Activated T-cell treated with anti-CD3 and anti-CD28 coated beads, Interleukin-2, amount 50 U/mL, for 72 hours (primary cell): ENCODE measurements around the gene SLC25A29. TPM values are rescaled to one million over a fixed set of nuclear protein-coding genes. Genes with fewer than 3 reads are reported as not detected.
"Not testable (repeated sequence)": the region's sequence is repeated elsewhere in the genome, so short reads cannot be mapped to it uniquely, and the experiment has no call there.

Source experiments
- ATAC-seq, 2 donors: fragments of 150-1000 bp; cut with Tn5 transposase; replicated peaks in 1 of 2; 2 replicates each; pipeline ENCODE4 v1.10.0; 2021; ENCODE audit warnings: moderate library complexity in 2 of 2, mild to moderate bottlenecking in 1 of 2
- DNase-seq, 2 donors: peaks; one replicate each; pipeline ENCODE4 v3.0.0; 2021 to 2022; ENCODE audit warnings: mixed read lengths in 1 of 2
- H3K27ac Mint-ChIP-seq: one replicate; pipeline ENCODE4 v1.8.0; 2022; ENCODE audit warnings: mild to moderate bottlenecking, moderate library complexity, mixed read lengths
- H3K27me3 Mint-ChIP-seq: one replicate; pipeline ENCODE4 v1.8.0; 2022; ENCODE audit warnings: low read depth, mixed read lengths
- H3K36me3 Mint-ChIP-seq, 2 donors: one replicate each; pipeline ENCODE4 v1.8.0; 2022; ENCODE audit warnings: mixed read lengths in 2 of 2, mild to moderate bottlenecking in 1 of 2; ENCODE audit not compliant: insufficient read depth in 2 of 2
- H3K4me1 Mint-ChIP-seq: one replicate; pipeline ENCODE4 v1.8.0; 2022; ENCODE audit warnings: low read depth, mixed read lengths
- H3K4me3 Mint-ChIP-seq, 2 donors: one replicate each; pipeline ENCODE4 v1.8.0; 2022; ENCODE audit warnings: mild to moderate bottlenecking in 2 of 2, mixed read lengths in 2 of 2, moderate library complexity in 2 of 2
- H3K9me3 Mint-ChIP-seq, 2 donors: one replicate each; pipeline ENCODE4 v1.8.0; 2022; ENCODE audit warnings: mixed read lengths in 2 of 2
- total RNA-seq, 2 donors: library from RNA; stranded (reverse); gene quantifications; one replicate each; pipeline ENCODE4 v1.2.3, GENCODE V29; 2022

SLC25A29 gene
- total RNA-seq, 2 donors from 2014 or later, result 22.7 to 47.2 TPM

- no peak for DNase-seq
- Mint-ChIP-seq H3K4me3 (no peak overlapping the region), H3K4me1 (peaks cover 8% of the 10 kb centered on the region), H3K36me3 (no peaks in the 10 kb centered on the region), H3K27ac (no peak overlapping the region), H3K9me3 (no peaks in the 10 kb centered on the region), H3K27me3 (peaks cover 13% of the 10 kb centered on the region)
- ATAC-seq, result no peak
Measured at GRCh38 chr14:100302616-100303015, 3.6 kb downstream of the SLC25A29 start.

GRCh38 chr14:100299238-100299560, 7.0 kb downstream of the SLC25A29 start:
- Mint-ChIP-seq H3K36me3 (no peaks in the 10 kb centered on the region), H3K4me1 (no peaks in the 10 kb centered on the region), H3K27ac (no peak overlapping the region), H3K27me3 (no peaks in the 10 kb centered on the region), H3K4me3 (no peak overlapping the region), H3K9me3 (no peaks in the 10 kb centered on the region)
- DNase-seq (no peak), ATAC-seq (no peak)

- H3K27ac Mint-ChIP-seq, result no peak overlapping the region
- H3K4me1 Mint-ChIP-seq, result no peaks in the 10 kb centered on the region
- H3K27me3 Mint-ChIP-seq, result no peaks in the 10 kb centered on the region
- no peak for DNase-seq
- H3K36me3 Mint-ChIP-seq, result no peaks in the 10 kb centered on the region
- ATAC-seq, result peak in 1 of 2 donors; percentile 12
- no peak overlapping the region for H3K4me3 Mint-ChIP-seq
- H3K9me3 Mint-ChIP-seq, result no peaks in the 10 kb centered on the region
Measured at GRCh38 chr14:100298551-100299237, 7.5 kb downstream of the SLC25A29 start.

GRCh38 chr14:100297320-100298300, 8.6 kb downstream of the SLC25A29 start:
- Mint-ChIP-seq H3K27ac (no peak overlapping the region), H3K4me1 (no peaks in the 10 kb centered on the region), H3K9me3 (no peaks in the 10 kb centered on the region), H3K27me3 (no peaks in the 10 kb centered on the region), H3K36me3 (no peaks in the 10 kb centered on the region), H3K4me3 (no peak overlapping the region)
- DNase-seq, result no peak
- no peak for ATAC-seq

- H3K4me3 Mint-ChIP-seq, H3K27ac Mint-ChIP-seq, H3K4me1 Mint-ChIP-seq, H3K27me3 Mint-ChIP-seq, H3K9me3 Mint-ChIP-seq, DNase-seq, ATAC-seq, H3K36me3 Mint-ChIP-seq: not testable (repeated sequence)
Measured at GRCh38 chr14:100296729-100297128, 9.5 kb downstream of the SLC25A29 start.

GRCh38 chr14:100296106-100296651, 10.1 kb downstream of the SLC25A29 start:
- no peaks in the 10 kb centered on the region for H3K9me3 Mint-ChIP-seq
- no peaks in the 10 kb centered on the region for H3K36me3 Mint-ChIP-seq
- H3K27me3 Mint-ChIP-seq, result no peaks in the 10 kb centered on the region
- H3K4me1 Mint-ChIP-seq, result no peaks in the 10 kb centered on the region
- no peak for ATAC-seq
- H3K4me3 Mint-ChIP-seq, result no peak overlapping the region
- no peak overlapping the region for H3K27ac Mint-ChIP-seq
- DNase-seq, result no peak

- H3K4me1 Mint-ChIP-seq, result no peaks in the 10 kb centered on the region
- no peak overlapping the region for H3K4me3 Mint-ChIP-seq
- H3K27ac Mint-ChIP-seq, result no peak overlapping the region
- no peaks in the 10 kb centered on the region for H3K36me3 Mint-ChIP-seq
- DNase-seq, result no peak
- no peaks in the 10 kb centered on the region for H3K9me3 Mint-ChIP-seq
- H3K27me3 Mint-ChIP-seq, result no peaks in the 10 kb centered on the region
- no peak for ATAC-seq
Measured at GRCh38 chr14:100295376-100296105, 10.7 kb downstream of the SLC25A29 start.

- ATAC-seq, result no peak
Measured at GRCh38 chr14:100294963-100295330, 11.3 kb downstream of the SLC25A29 start.

GRCh38 chr14:100294213-100294962, 11.9 kb downstream of the SLC25A29 start:
- ATAC-seq, result no peak
- H3K27ac Mint-ChIP-seq, result no peak overlapping the region

More at GRCh38 chr14:100294963-100295330, 11.3 kb downstream of the SLC25A29 start:
- H3K4me1 Mint-ChIP-seq, result no peaks in the 10 kb centered on the region
- no peaks in the 10 kb centered on the region for H3K36me3 Mint-ChIP-seq
- no peaks in the 10 kb centered on the region for H3K27me3 Mint-ChIP-seq
- H3K4me3 Mint-ChIP-seq, result no peak overlapping the region
- no peak for DNase-seq
- no peak overlapping the region for H3K27ac Mint-ChIP-seq
- H3K9me3 Mint-ChIP-seq, result no peaks in the 10 kb centered on the region

GRCh38 chr14:100293497-100294212, 12.6 kb downstream of the SLC25A29 start:
- no peaks in the 10 kb centered on the region for H3K4me1 Mint-ChIP-seq
- DNase-seq (no peak), ATAC-seq (no peak)
- H3K36me3 Mint-ChIP-seq, result no peaks in the 10 kb centered on the region
- no peaks in the 10 kb centered on the region for H3K27me3 Mint-ChIP-seq
- no peak overlapping the region for H3K4me3 Mint-ChIP-seq
- H3K9me3 Mint-ChIP-seq, result no peaks in the 10 kb centered on the region
- H3K27ac Mint-ChIP-seq, result no peak overlapping the region

More at GRCh38 chr14:100294213-100294962, 11.9 kb downstream of the SLC25A29 start:
- H3K36me3 Mint-ChIP-seq, result no peaks in the 10 kb centered on the region
- H3K9me3 Mint-ChIP-seq, result no peaks in the 10 kb centered on the region
- no peaks in the 10 kb centered on the region for H3K4me1 Mint-ChIP-seq
- no peak overlapping the region for H3K4me3 Mint-ChIP-seq
- DNase-seq, result no peak
- H3K27me3 Mint-ChIP-seq, result no peaks in the 10 kb centered on the region

GRCh38 chr14:100292776-100293461, 13.3 kb downstream of the SLC25A29 start:
- H3K4me3 Mint-ChIP-seq, result no peak overlapping the region
- no peaks in the 10 kb centered on the region for H3K36me3 Mint-ChIP-seq
- H3K27ac Mint-ChIP-seq, result no peak overlapping the region
- H3K9me3 Mint-ChIP-seq, result no peaks in the 10 kb centered on the region
- no peaks in the 10 kb centered on the region for H3K4me1 Mint-ChIP-seq
- ATAC-seq (peak in 1 of 2 donors; percentile 5), DNase-seq (no peak)
- no peaks in the 10 kb centered on the region for H3K27me3 Mint-ChIP-seq
